ENCODE results near the gene KAZN. TPM values are rescaled to one million over a fixed set of nuclear protein-coding genes. Genes with fewer than 3 reads are reported as not detected.

The KAZN gene
- total and polyA plus RNA-seq, 2 donors from 2014 or later: 17.4 to 60.8 TPM

GRCh38 chr1:14934867-14935266 lies 336.4 kb downstream of the KAZN start:
- H3K9ac ChIP-seq (ENCODE audit: low read length in 3 of 3): no peak overlapping the region
- no peak overlapping the region for H3K4me3 ChIP-seq (ENCODE audit: low read length in 3 of 3)
- DNase-seq: no peak
- peaks cover 0 to 28% (median 28%) of the 10 kb centered on the region in 3 donors for H3K4me1 ChIP-seq (ENCODE audit: control insufficient read depth in 2 of 3, insufficient read depth in 2 of 3, low read depth in 1 of 3, low read length in 3 of 3)
- no peak for FAIRE-seq
- H3K27ac ChIP-seq (ENCODE audit: low read depth in 2 of 2, low read length in 2 of 2): no peak overlapping the region
- no peaks in the 10 kb centered on the region for H3K9me3 ChIP-seq (ENCODE audit: control insufficient read depth in 2 of 3, insufficient read depth in 1 of 3, low read length in 3 of 3)
- TF ChIP-seq, protein P1, sequence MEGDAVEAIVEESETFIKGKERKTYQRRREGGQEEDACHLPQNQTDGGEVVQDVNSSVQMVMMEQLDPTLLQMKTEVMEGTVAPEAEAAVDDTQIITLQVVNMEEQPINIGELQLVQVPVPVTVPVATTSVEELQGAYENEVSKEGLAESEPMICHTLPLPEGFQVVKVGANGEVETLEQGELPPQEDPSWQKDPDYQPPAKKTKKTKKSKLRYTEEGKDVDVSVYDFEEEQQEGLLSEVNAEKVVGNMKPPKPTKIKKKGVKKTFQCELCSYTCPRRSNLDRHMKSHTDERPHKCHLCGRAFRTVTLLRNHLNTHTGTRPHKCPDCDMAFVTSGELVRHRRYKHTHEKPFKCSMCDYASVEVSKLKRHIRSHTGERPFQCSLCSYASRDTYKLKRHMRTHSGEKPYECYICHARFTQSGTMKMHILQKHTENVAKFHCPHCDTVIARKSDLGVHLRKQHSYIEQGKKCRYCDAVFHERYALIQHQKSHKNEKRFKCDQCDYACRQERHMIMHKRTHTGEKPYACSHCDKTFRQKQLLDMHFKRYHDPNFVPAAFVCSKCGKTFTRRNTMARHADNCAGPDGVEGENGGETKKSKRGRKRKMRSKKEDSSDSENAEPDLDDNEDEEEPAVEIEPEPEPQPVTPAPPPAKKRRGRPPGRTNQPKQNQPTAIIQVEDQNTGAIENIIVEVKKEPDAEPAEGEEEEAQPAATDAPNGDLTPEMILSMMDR (IDR thresholded peaks at IDR 0.05; ENCODE audit: borderline replicate concordance, extremely low read depth, insufficient read depth): no peak
- peaks cover 0 to 5% (median 0%) of the 10 kb centered on the region in 3 donors for H3K36me3 ChIP-seq (ENCODE audit: control insufficient read depth in 2 of 3, insufficient read depth in 3 of 3, low read length in 3 of 3)
- no peaks in the 10 kb centered on the region for H3K27me3 ChIP-seq (ENCODE audit: control insufficient read depth, insufficient read depth, low read length)
- intact Hi-C loops (cut with DNase I): no loop called here

- H3K27ac ChIP-seq (ENCODE audit: low read depth in 2 of 2, low read length in 2 of 2): no peak overlapping the region
- H3K4me3 ChIP-seq (ENCODE audit: low read length in 3 of 3): no peak overlapping the region
- DNase-seq (no peak), FAIRE-seq (no peak)
- peaks cover 4 to 29% (median 22%) of the 10 kb centered on the region in 3 donors for H3K4me1 ChIP-seq (ENCODE audit: control insufficient read depth in 2 of 3, insufficient read depth in 2 of 3, low read depth in 1 of 3, low read length in 3 of 3)
- no peak overlapping the region for H3K9ac ChIP-seq (ENCODE audit: low read length in 3 of 3)
- peaks cover 0 to 5% (median 0%) of the 10 kb centered on the region in 3 donors for H3K36me3 ChIP-seq (ENCODE audit: control insufficient read depth in 2 of 3, insufficient read depth in 3 of 3, low read length in 3 of 3)
- no peaks in the 10 kb centered on the region for H3K9me3 ChIP-seq (ENCODE audit: control insufficient read depth in 2 of 3, insufficient read depth in 1 of 3, low read length in 3 of 3)
- H3K27me3 ChIP-seq (ENCODE audit: control insufficient read depth, insufficient read depth, low read length): no peaks in the 10 kb centered on the region
- intact Hi-C loops (cut with DNase I): no loop called here
- TF ChIP-seq, protein P1 (IDR thresholded peaks at IDR 0.05; ENCODE audit: borderline replicate concordance, extremely low read depth, insufficient read depth): no peak
Measured at GRCh38 chr1:14936815-14937214, 338.3 kb downstream of the KAZN start.

DNA sequence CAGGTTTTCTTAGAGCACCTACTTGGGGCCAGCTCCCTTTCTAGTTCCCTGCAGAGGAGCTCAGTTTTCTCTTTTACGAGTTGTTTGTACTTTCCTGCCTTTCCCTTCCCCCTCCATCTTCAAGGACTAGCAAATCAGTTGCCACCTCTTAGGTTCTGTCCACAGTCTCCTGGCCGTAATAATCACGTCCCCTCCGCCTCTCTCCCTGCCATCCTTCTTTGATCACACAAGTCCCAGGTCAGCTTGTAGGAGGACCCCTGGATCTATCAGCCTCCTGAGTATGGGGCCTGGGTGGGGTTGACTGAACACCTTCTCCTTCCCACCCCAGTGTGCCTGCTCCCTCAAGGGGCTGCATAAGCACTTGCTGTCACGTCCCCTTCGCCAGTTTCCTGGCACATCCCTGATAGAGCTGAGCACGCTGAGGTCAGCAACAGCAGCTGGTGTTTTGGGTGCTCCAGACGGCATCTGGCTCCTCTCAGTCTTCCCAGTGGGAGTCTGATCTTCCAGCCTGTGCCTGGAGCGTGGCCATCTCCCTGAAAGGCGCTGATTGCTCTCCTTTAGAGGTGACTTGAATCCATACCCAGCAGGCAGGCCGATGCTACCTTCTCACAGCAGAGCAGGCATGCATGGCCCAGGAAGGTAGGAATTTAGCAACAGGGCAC lies 338.9 kb downstream of the KAZN start:
- TF ChIP-seq, protein P1 (IDR thresholded peaks at IDR 0.05; ENCODE audit: borderline replicate concordance, extremely low read depth, insufficient read depth): no peak
- H3K4me1 ChIP-seq (ENCODE audit: control insufficient read depth in 2 of 3, insufficient read depth in 2 of 3, low read depth in 1 of 3, low read length in 3 of 3): peaks cover 6 to 35% (median 27%) of the 10 kb centered on the region in 3 donors
- no peak overlapping the region for H3K27ac ChIP-seq (ENCODE audit: low read depth in 2 of 2, low read length in 2 of 2)
- FAIRE-seq (no peak), DNase-seq (no peak)
- H3K9ac ChIP-seq (ENCODE audit: low read length in 3 of 3): no peak overlapping the region
- intact Hi-C loops (cut with DNase I): no loop called here
- H3K36me3 ChIP-seq (ENCODE audit: control insufficient read depth in 2 of 3, insufficient read depth in 3 of 3, low read length in 3 of 3): peaks cover 0 to 5% (median 0%) of the 10 kb centered on the region in 3 donors
- H3K4me3 ChIP-seq (ENCODE audit: low read length in 3 of 3): no peak overlapping the region
- no peaks in the 10 kb centered on the region for H3K27me3 ChIP-seq (ENCODE audit: control insufficient read depth, insufficient read depth, low read length)
- H3K9me3 ChIP-seq (ENCODE audit: control insufficient read depth in 2 of 3, insufficient read depth in 1 of 3, low read length in 3 of 3): no peaks in the 10 kb centered on the region

Measured in kidney (tissue), 14 donors.